ENCODE results near the gene NTNG2. TPM values are rescaled to one million over a fixed set of nuclear protein-coding genes. Genes with fewer than 3 reads are reported as not detected.

The NTNG2 gene
- total and polyA plus RNA-seq, 8 donors: under 0.01 to 8.1 (median 0.31) TPM; not detected in 1

- TF ChIP-seq POLR2A (IDR thresholded peaks at IDR 0.05) (no peak), CTCF (IDR thresholded peaks at IDR 0.05) (peak in 5 of 7 experiments; percentile 69 to 93 (median 80)), POLR2AphosphoS5 (IDR thresholded peaks at IDR 0.05) (peak in 1 of 3 donors; percentile 18), EP300 (IDR thresholded peaks at IDR 0.05) (no peak)
- intact Hi-C loops (cut with DNase I; ENCODE audit: low total_unique reads): loop anchor here (5.0 kb wide), 1 partner anchor 474 kb away; no protein-coding TSS in a partner anchor
- 40 to 46% (median 44%) methylated on average over 16 to 19 of the region's 19 CpGs for WGBS, 5 donors
- peak; percentile 87 to 91 for DNase-seq
- no peak overlapping the region for H3K27ac ChIP-seq
- peaks cover 0 to 21% (median 16%) of the 10 kb centered on the region in 4 donors for H3K4me1 ChIP-seq
- no peaks in the 10 kb centered on the region for H3K9me3 ChIP-seq
- no peak overlapping the region for H3K4me3 ChIP-seq
- H3K27me3 ChIP-seq: peaks cover 0 to 42% (median 10%) of the 10 kb centered on the region in 3 donors
- H3K36me3 ChIP-seq: no peaks in the 10 kb centered on the region
These were observed 74.2 kb downstream of the NTNG2 start for GRCh38 chr9:132235894-132236661.

- Histone ChIP-seq H3K4me1 (peaks cover 6 to 28% (median 23%) of the 10 kb centered on the region in 4 donors), H3K36me3 (no peaks in the 10 kb centered on the region), H3K27ac (no peak overlapping the region), H3K27me3 (peaks cover 0 to 35% (median 3%) of the 10 kb centered on the region in 3 donors), H3K4me3 (no peak overlapping the region), H3K9me3 (no peaks in the 10 kb centered on the region)
- intact Hi-C loops (cut with DNase I; ENCODE audit: low total_unique reads): loop anchor here (5.0 kb wide), 1 partner anchor 474 kb away; no protein-coding TSS in a partner anchor
- 47 to 67% (median 49%) methylated on average over 12 to 18 of the region's 18 CpGs for WGBS, 5 donors
- DNase-seq: no peak
- TF ChIP-seq EP300 (IDR thresholded peaks at IDR 0.05) (no peak), CTCF (IDR thresholded peaks at IDR 0.05) (peak in 1 of 7 experiments; percentile 47)
These were observed 74.9 kb downstream of the NTNG2 start for GRCh38 chr9:132236662-132237311.

- H3K4me1 ChIP-seq: peaks cover 8 to 30% (median 25%) of the 10 kb centered on the region in 4 donors
- H3K27ac ChIP-seq: no peak overlapping the region
- TF ChIP-seq POLR2A (IDR thresholded peaks at IDR 0.05) (no peak), CTCF (IDR thresholded peaks at IDR 0.05) (no peak), EP300 (IDR thresholded peaks at IDR 0.05) (no peak), POLR2AphosphoS5 (IDR thresholded peaks at IDR 0.05) (no peak)
- DNase-seq: no peak
- H3K27me3 ChIP-seq: peaks cover 0 to 28% (median 3%) of the 10 kb centered on the region in 3 donors
- WGBS, 5 donors: 69 to 78% (median 73%) methylated on average over 9 of the region's 9 CpGs
- H3K36me3 ChIP-seq: no peaks in the 10 kb centered on the region
- no peak overlapping the region for H3K4me3 ChIP-seq
- intact Hi-C loops (cut with DNase I; ENCODE audit: low total_unique reads): loop anchor here (5.0 kb wide), 1 partner anchor 475 kb away; no protein-coding TSS in a partner anchor
- H3K9me3 ChIP-seq: no peaks in the 10 kb centered on the region
These were observed 75.6 kb downstream of the NTNG2 start for GRCh38 chr9:132237481-132237880.

Measured in stomach (tissue), 9 donors.